GM04504 (cell line): Measurements from ENCODE around the gene FFAR2.

Experiments used
- DNase-seq: peaks from one replicate; pipeline ENCODE4 v3.0.0-alpha.2; 2012; ENCODE audit warnings: low read depth

The FFAR2 gene

GRCh38 chr19:35425682-35426081 lies 22.4 kb upstream of the FFAR2 start:
- no peak for DNase-seq

- no peak for DNase-seq
Measured at GRCh38 chr19:35427187-35427586, 20.9 kb upstream of the FFAR2 start.

- DNase-seq: no peak
Measured at GRCh38 chr19:35429698-35430408, 18.2 kb upstream of the FFAR2 start.

- no peak for DNase-seq
Measured at GRCh38 chr19:35430409-35431144, 17.5 kb upstream of the FFAR2 start.

- no peak for DNase-seq
Measured at GRCh38 chr19:35431145-35431807, 16.8 kb upstream of the FFAR2 start.

- DNase-seq: no peak
Measured at GRCh38 chr19:35432911-35433310, 15.1 kb upstream of the FFAR2 start.

GRCh38 chr19:35433448-35433847 lies 14.6 kb upstream of the FFAR2 start:
- DNase-seq: no peak

- no peak for DNase-seq
Measured at GRCh38 chr19:35435896-35436295, 12.2 kb upstream of the FFAR2 start.

GRCh38 chr19:35436477-35437405 lies 11.3 kb upstream of the FFAR2 start:
- no peak for DNase-seq

GRCh38 chr19:35437406-35437951 lies 10.6 kb upstream of the FFAR2 start:
- DNase-seq: no peak

- no peak for DNase-seq
Measured at GRCh38 chr19:35438096-35438495, 10.0 kb upstream of the FFAR2 start.

- DNase-seq: no peak
Measured at GRCh38 chr19:35438527-35438926, 9.5 kb upstream of the FFAR2 start.

- no peak for DNase-seq
Measured at GRCh38 chr19:35439921-35440320, 8.1 kb upstream of the FFAR2 start.

- no peak for DNase-seq
Measured at GRCh38 chr19:35442091-35442490, 6.0 kb upstream of the FFAR2 start.

GRCh38 chr19:35444735-35445134 lies 3.3 kb upstream of the FFAR2 start:
- DNase-seq: no peak

- DNase-seq: no peak
Measured at GRCh38 chr19:35445826-35446593, 2.0 kb upstream of the FFAR2 start.

GRCh38 chr19:35449359-35450043 lies 1.4 kb downstream of the FFAR2 start:
- DNase-seq: no peak

- no peak for DNase-seq
Measured at GRCh38 chr19:35451338-35452096, 3.5 kb downstream of the FFAR2 start.

- no peak for DNase-seq
Measured at GRCh38 chr19:35454663-35455062, 6.6 kb downstream of the FFAR2 start.
